H1 (cell line): ENCODE results near the gene PPFIA2. TPM values are rescaled to one million over a fixed set of nuclear protein-coding genes. Genes with fewer than 3 reads are reported as not detected.

Experiments
- CTCF ChIA-PET: fragments of 300-600 bp; sonication (Branson Sonifier 250); formaldehyde crosslinking; loops from one replicate; lab custom pipeline; 2021; ENCODE audit not compliant: partially characterized antibody; lab: Charles Lee
- POLR2A ChIA-PET: fragments of 300-600 bp; sonication (Branson Sonifier 250); formaldehyde crosslinking; loops from one replicate; lab custom pipeline; 2021; ENCODE audit warnings: inconsistent platforms; ENCODE audit not compliant: partially characterized antibody; lab: Charles Lee
- DNase-seq, 2 experiments: peaks; one replicate each; pipeline versions ENCODE4 v3.0.0 to v3.0.0-alpha.2; 2010 to 2022; ENCODE audit warnings: low spot score in 2 of 2, low read depth in 1 of 2, mixed read lengths in 1 of 2
- FAIRE-seq: peaks from 2 replicates; lab custom pipeline; 2011; peaks lifted over from hg19 to GRCh38; lab: Jason Lieb, UNC
- H2AFZ ChIP-seq: 2 replicates; pipeline ENCODE4 v1.8.1; 2012; ENCODE audit warnings: low read length, inconsistent platforms
- H2AK5ac ChIP-seq: 2 replicates; pipeline ENCODE4 v1.6.1; 2013; ENCODE audit warnings: low read depth, low read length
- H2BK120ac ChIP-seq: replicated peaks from 2 replicates; pipeline ENCODE3; 2013; ENCODE audit warnings: low read depth, low read length, inconsistent platforms
- H2BK12ac ChIP-seq: 2 replicates; pipeline ENCODE4 v1.6.1; 2013; ENCODE audit warnings: low read depth, low read length
- H2BK15ac ChIP-seq: 2 replicates; pipeline ENCODE4 v1.6.1; 2013; ENCODE audit warnings: low read length
- H2BK20ac ChIP-seq: 2 replicates; pipeline ENCODE4 v1.6.1; 2013; ENCODE audit warnings: low read length
- H2BK5ac ChIP-seq: 2 replicates; pipeline ENCODE4 v1.6.1; 2013; ENCODE audit warnings: low read depth, low read length
- H3K14ac ChIP-seq: 2 replicates; pipeline ENCODE4 v1.6.1; 2013; ENCODE audit warnings: inconsistent platforms; ENCODE audit not compliant: insufficient read length
- H3K18ac ChIP-seq: 2 replicates; pipeline ENCODE4 v1.6.1; 2013; ENCODE audit warnings: low read length; ENCODE audit errors: extremely low read depth
- H3K23ac ChIP-seq: 2 replicates; pipeline ENCODE4 v1.6.1; 2013; ENCODE audit warnings: inconsistent platforms; ENCODE audit not compliant: insufficient read length
- H3K23me2 ChIP-seq: 2 replicates; pipeline ENCODE4 v1.6.1; 2013; ENCODE audit warnings: low read depth, low read length
- H3K27ac ChIP-seq: 2 replicates; pipeline ENCODE4 v1.6.1; 2011; ENCODE audit warnings: low read depth, low read length, inconsistent platforms
- H3K27me3 ChIP-seq, 4 experiments: replicated peaks in 1 of 4; 1 replicate in 1 of 4; 2 replicates in 3 of 4; pipeline versions ENCODE4 v1.6.1 to v1.8.1; 2011 to 2013; ENCODE audit warnings: low read length in 3 of 4, mild to moderate bottlenecking in 3 of 4, inconsistent platforms in 2 of 4, mixed read lengths in 2 of 4, moderate library complexity in 1 of 4; ENCODE audit not compliant: control insufficient read depth in 3 of 4, insufficient read depth in 3 of 4; ENCODE audit errors: extremely low read depth in 1 of 4
- H3K36me3 ChIP-seq, 4 experiments: 2 replicates each; pipeline versions ENCODE4 v1.6.1 to v1.8.1; 2011 to 2013; ENCODE audit warnings: mild to moderate bottlenecking in 4 of 4, low read length in 3 of 4, moderate library complexity in 2 of 4, control low read depth in 1 of 4, inconsistent platforms in 1 of 4; ENCODE audit not compliant: insufficient read depth in 4 of 4, control insufficient read depth in 2 of 4
- H3K4ac ChIP-seq: replicated peaks from 2 replicates; pipeline ENCODE3; 2013; ENCODE audit warnings: low read length, low read depth, mixed read lengths, inconsistent platforms; ENCODE audit not compliant: insufficient read length
- H3K4me1 ChIP-seq, 4 experiments: replicated peaks in 1 of 4; 1 replicate in 1 of 4; 2 replicates in 3 of 4; pipeline versions ENCODE4 v1.6.1 to v1.8.1; 2011 to 2013; ENCODE audit warnings: low read length in 3 of 4, inconsistent platforms in 2 of 4, mixed read lengths in 1 of 4; ENCODE audit not compliant: insufficient read depth in 4 of 4, control insufficient read depth in 3 of 4
- H3K4me2 ChIP-seq, 2 experiments: 2 replicates each; pipeline versions ENCODE4 v1.6.1 to v1.8.1; 2011 to 2013; ENCODE audit warnings: low read depth in 2 of 2, low read length in 2 of 2, control low read depth in 1 of 2, inconsistent platforms in 1 of 2, mild to moderate bottlenecking in 1 of 2; ENCODE audit not compliant: insufficient read depth in 1 of 2
- H3K4me3 ChIP-seq, 4 experiments: fragments of 200-600, 300-600 bp in 1 of 4; sonication (generic), shearing (Covaris generic), sonication (Bioruptor Twin) in 1 of 4; 2 replicates each; pipeline versions ENCODE4 v1.5.1 to v1.8.1; 2011 to 2016; ENCODE audit warnings: low read length in 4 of 4, low read depth in 3 of 4, control low read depth in 2 of 4, inconsistent platforms in 2 of 4, mild to moderate bottlenecking in 2 of 4, mixed read lengths in 1 of 4, moderate library complexity in 1 of 4; ENCODE audit not compliant: insufficient read depth in 2 of 4; ENCODE audit errors: extremely low read depth in 1 of 4
- H3K56ac ChIP-seq: replicated peaks from 2 replicates; pipeline ENCODE3; 2013; ENCODE audit warnings: low read depth, mild to moderate bottlenecking, mixed read lengths, low read length, inconsistent platforms; ENCODE audit not compliant: insufficient read length
- H3K79me1 ChIP-seq: 2 replicates; pipeline ENCODE4 v1.6.1; 2013; ENCODE audit warnings: low read depth, low read length, control low read depth
- H3K79me2 ChIP-seq, 2 experiments: 2 replicates each; pipeline versions ENCODE4 v1.6.1 to v1.8.1; 2012 to 2013; ENCODE audit warnings: low read length in 2 of 2, mild to moderate bottlenecking in 2 of 2, inconsistent platforms in 1 of 2; ENCODE audit not compliant: insufficient read depth in 2 of 2, control insufficient read depth in 1 of 2
- H3K9ac ChIP-seq, 4 experiments: replicated peaks in 1 of 4; 1 replicate in 1 of 4; 2 replicates in 3 of 4; pipeline versions ENCODE4 v1.6.1 to v1.8.1; 2011 to 2013; ENCODE audit warnings: low read depth in 3 of 4, low read length in 3 of 4, control low read depth in 2 of 4, mild to moderate bottlenecking in 2 of 4, moderate library complexity in 2 of 4, inconsistent platforms in 1 of 4; ENCODE audit errors: extremely low read depth in 1 of 4
- H3K9me3 ChIP-seq, 2 experiments: 2 replicates each; pipeline versions ENCODE4 v1.6.1 to v1.8.1; 2012 to 2013; ENCODE audit warnings: mild to moderate bottlenecking in 2 of 2, moderate library complexity in 2 of 2, control low read depth in 1 of 2, inconsistent platforms in 1 of 2, low read depth in 1 of 2, low read length in 1 of 2, mixed read lengths in 1 of 2; ENCODE audit not compliant: insufficient read depth in 2 of 2
- H4K20me1 ChIP-seq, 2 experiments: replicated peaks in 1 of 2; 2 replicates each; pipeline versions ENCODE3 to v1.8.1; 2011 to 2013; ENCODE audit warnings: inconsistent platforms in 2 of 2, low read length in 2 of 2, mild to moderate bottlenecking in 1 of 2; ENCODE audit not compliant: insufficient read depth in 2 of 2, control insufficient read depth in 1 of 2
- H4K5ac ChIP-seq: 2 replicates; pipeline ENCODE4 v1.6.1; 2013; ENCODE audit warnings: low read length, low read depth, mixed read lengths, inconsistent platforms; ENCODE audit not compliant: insufficient read length
- H4K8ac ChIP-seq: 2 replicates; pipeline ENCODE4 v1.8.0; 2013; ENCODE audit warnings: mild to moderate bottlenecking, moderate library complexity, low read length, inconsistent platforms; ENCODE audit not compliant: insufficient read depth; ENCODE audit errors: extremely low read depth
- H4K91ac ChIP-seq: replicated peaks from 2 replicates; pipeline ENCODE3; 2013; ENCODE audit warnings: low read length, mixed read lengths, inconsistent platforms; ENCODE audit not compliant: insufficient read length
- ASH2L ChIP-seq: fragments of 200-600, 300-600 bp; sonication (generic); IDR thresholded peaks from one replicate; pipeline ENCODE4 v1.7.1; 2017; ENCODE audit warnings: low read length
- ATF2 ChIP-seq: IDR thresholded peaks from 2 replicates; pipeline ENCODE4 v1.6.1; 2012; ENCODE audit warnings: low read length, inconsistent platforms
- BRCA1 ChIP-seq: IDR thresholded peaks from 2 replicates; pipeline ENCODE4 v1.6.1; 2012; ENCODE audit warnings: low read depth, low read length, improper control_type of control experiment
- CBX5 ChIP-seq: fragments of 300-800, 300-1000 bp; sonication (generic); IDR thresholded peaks from 2 replicates; pipeline ENCODE4 v1.7.1; 2016; ENCODE audit warnings: antibody characterized with exemption, low read length, low read depth
- CTBP2 ChIP-seq: IDR thresholded peaks from 2 replicates; pipeline ENCODE4 v1.7.0; 2011; ENCODE audit warnings: borderline replicate concordance, mild to moderate bottlenecking, moderate library complexity, mixed read lengths, low read length; ENCODE audit not compliant: insufficient read depth, insufficient read length
- FOSL1 ChIP-seq: IDR thresholded peaks from 2 replicates; pipeline ENCODE4 v1.6.1; 2011; ENCODE audit warnings: mild to moderate bottlenecking, low read depth, low read length, moderate library complexity; ENCODE audit not compliant: insufficient read depth
- HDAC2 ChIP-seq, 2 experiments: fragments of 300-600 bp in 1 of 2; sonication (generic) in 1 of 2; IDR thresholded peaks; 2 replicates each; pipeline ENCODE4 v1.6.1; 2011 to 2012; ENCODE audit warnings: low read depth in 2 of 2, low read length in 2 of 2, mild to moderate bottlenecking in 2 of 2, moderate library complexity in 2 of 2, borderline replicate concordance in 1 of 2, inconsistent platforms in 1 of 2
- MAX ChIP-seq: IDR thresholded peaks from 2 replicates; pipeline ENCODE4 v1.6.1; 2012; ENCODE audit warnings: inconsistent platforms
- NRF1 ChIP-seq: IDR thresholded peaks from 2 replicates; pipeline ENCODE4 v1.6.1; 2011; ENCODE audit warnings: mild to moderate bottlenecking, low read depth, low read length, improper control_type of control experiment
- RXRA ChIP-seq: IDR thresholded peaks from 2 replicates; pipeline ENCODE4 v1.6.1; 2011; ENCODE audit warnings: low read depth, mild to moderate bottlenecking, low read length, moderate library complexity; ENCODE audit not compliant: insufficient read depth
- SP4 ChIP-seq: IDR thresholded peaks from 2 replicates; pipeline ENCODE4 v1.6.1; 2012; ENCODE audit warnings: low read length, inconsistent platforms
- TCF12 ChIP-seq: IDR thresholded peaks from 2 replicates; pipeline ENCODE4 v1.6.1; 2011; ENCODE audit warnings: low read depth, mild to moderate bottlenecking, low read length
- TEAD4 ChIP-seq: IDR thresholded peaks from 2 replicates; pipeline ENCODE4 v1.6.1; 2012; ENCODE audit warnings: low read depth, low read length, inconsistent platforms, mixed read lengths
- WGBS, 2 experiments: shearing (Covaris generic) in 1 of 2; methylation state at CpG; one replicate each; pipeline versions ENCODE4 v1.1.6 to v1.1.7; 2013 to 2015; ENCODE audit warnings: low lambda C conversion rate in 2 of 2, mixed read lengths in 2 of 2, inconsistent platforms in 1 of 2, low coverage in 1 of 2, missing lambda C conversion rate in 1 of 2; ENCODE audit not compliant: insufficient replicate concordance in 2 of 2, insufficient coverage in 1 of 2, insufficient read length in 1 of 2; ENCODE audit errors: extremely low coverage in 1 of 2, missing lambda C conversion rate in 1 of 2; 5-methylcytosine and 5-hydroxymethylcytosine counted together
- polyA plus RNA-seq, 7 experiments: library from polyadenylated mRNA; depleted of rRNA in 3 of 7; stranded (reverse) in 5 of 7; unstranded in 2 of 7; fragments of >200 nt in 5 of 7; fragments of 200-250 nt in 2 of 7; gene quantifications; 1 replicate in 5 of 7; 2 replicates in 1 of 7; 4 replicates in 1 of 7; pipeline versions ENCODE4 v1.2.1 to v1.2.3, GENCODE V29; 2011 to 2013; ENCODE audit warnings: missing spikeins in 2 of 7, mixed read lengths in 2 of 7
- total RNA-seq: library from RNA; stranded (reverse); fragmentation: NEBNext Ultra II Directional; extraction: Animal tissue kit (Norgen Biotek cat#: 25700); gene quantifications from 2 replicates; pipeline ENCODE4 v1.2.1, GENCODE V29; 2021

The PPFIA2 gene
- total and polyA plus RNA-seq, 2 of the 8 experiments (the other 6 are each of a cell fraction or from before 2014, with no cell fraction given): 1.2 to 1.8 TPM

GRCh38 chr12:81253360-81253759 lies 505.8 kb downstream of the PPFIA2 start:
- no peak overlapping the region for H3K27ac ChIP-seq
- H2BK120ac ChIP-seq: no peak overlapping the region
- no peak overlapping the region for H4K5ac ChIP-seq
- H3K9ac ChIP-seq: no peak overlapping the region
- peaks cover 0 to 6% (median 4%) of the 10 kb centered on the region in 4 experiments; a peak in 4 of 7 replicates for H3K4me1 ChIP-seq
- no peak overlapping the region for H3K4me3 ChIP-seq
- no peak overlapping the region for H4K8ac ChIP-seq
- H3K14ac ChIP-seq: no peak overlapping the region
- no peak overlapping the region for H3K23ac ChIP-seq
- H3K36me3 ChIP-seq: no peaks in the 10 kb centered on the region; a peak in 2 of 8 replicates
- no peaks in the 10 kb centered on the region for H4K20me1 ChIP-seq
- no peak for FAIRE-seq
- ChIA-PET POLR2A (no interaction called here), CTCF (no interaction called here)
- no peak overlapping the region for H2AFZ ChIP-seq
- no peaks in the 10 kb centered on the region for H3K79me2 ChIP-seq
- H3K9me3 ChIP-seq: no peaks in the 10 kb centered on the region
- no peaks in the 10 kb centered on the region for H3K23me2 ChIP-seq
- no peaks in the 10 kb centered on the region for H3K79me1 ChIP-seq
- no peak overlapping the region for H2BK15ac ChIP-seq
- H3K56ac ChIP-seq: no peak overlapping the region
- H3K27me3 ChIP-seq: no peaks in the 10 kb centered on the region
- no peak overlapping the region for H2BK20ac ChIP-seq
- 91% methylated on average over 3 of the region's 3 CpGs; no CpG with 5 or more reads in 1 of the 2 experiments for WGBS, 2 experiments
- no peak overlapping the region for H4K91ac ChIP-seq
- H2BK12ac ChIP-seq: no peak overlapping the region
- no peak overlapping the region for H3K18ac ChIP-seq
- H2BK5ac ChIP-seq: no peak overlapping the region
- DNase-seq: no peak
- H2AK5ac ChIP-seq: no peak overlapping the region
- H3K4ac ChIP-seq: no peak overlapping the region
- no peak overlapping the region for H3K4me2 ChIP-seq
- TF ChIP-seq BRCA1: no peak
- no peak for TF ChIP-seq CBX5
- TF ChIP-seq FOSL1: no peak
- TF ChIP-seq ASH2L: no peak
- no peak for TF ChIP-seq NRF1
- no peak for TF ChIP-seq ATF2
- TF ChIP-seq SP4: no peak
- no peak for TF ChIP-seq TCF12
- no peak for TF ChIP-seq HDAC2 (IDR thresholded peaks at IDR 0.05; ENCODE audit: borderline replicate concordance in 1 of 2, low read depth in 2 of 2, low read length in 2 of 2)
- no peak for TF ChIP-seq MAX
- no peak for TF ChIP-seq RXRA
- no peak for TF ChIP-seq TEAD4
- no peak for TF ChIP-seq CTBP2
